HepG2 (cell line): ENCODE results near the gene TTC28. TPM values are rescaled to one million over a fixed set of nuclear protein-coding genes. Genes with fewer than 3 reads are reported as not detected.

ENCODE experiments used
- BHLHE40 ChIP-seq: IDR thresholded peaks from 2 replicates; pipeline ENCODE4 v1.6.1; 2011; ENCODE audit warnings: low read length, improper control_type of control experiment
- EEA1 ChIP-seq: sonication (generic); formaldehyde crosslinking; IDR thresholded peaks from 2 replicates; pipeline ENCODE4 v1.5.1; 2020; ENCODE audit warnings: mild to moderate bottlenecking, missing genetic modification reagents, borderline replicate concordance
- HINFP ChIP-seq: sonication (generic); formaldehyde crosslinking; IDR thresholded peaks from 2 replicates; pipeline ENCODE4 v1.4.0; 2020; ENCODE audit warnings: low read depth, mild to moderate bottlenecking, missing genetic modification reagents
- polyA plus RNA-seq, 8 experiments: library from polyadenylated mRNA; depleted of rRNA in 3 of 8; stranded (reverse) in 7 of 8; unstranded in 1 of 8; fragments of >200 nt; fragmentation: Illumina TruSeq in 4 of 8; extraction: Trizol in 4 of 8; gene quantifications; 2 replicates each; pipeline versions ENCODE4 v1.2.1 to v1.2.3, GENCODE V29; 2011 to 2016; ENCODE audit warnings: low read depth in 4 of 8, missing spikeins in 1 of 8, mixed read lengths in 1 of 8; ENCODE audit not compliant: insufficient read depth in 1 of 8
- total RNA-seq, 5 experiments: library from RNA; depleted of rRNA; stranded (reverse); fragments of >200 nt; fragmentation: Illumina TruSeq; extraction: Trizol; gene quantifications; 2 replicates each; pipeline ENCODE4 v1.2.3, GENCODE V29; 2016; ENCODE audit warnings: low read depth in 1 of 5
- TF ChIP-seq, protein P1 (sequence below): sonication (generic); formaldehyde crosslinking; IDR thresholded peaks from 2 replicates; pipeline ENCODE4 v1.5.1; 2020; ENCODE audit warnings: mild to moderate bottlenecking, missing genetic modification reagents, borderline replicate concordance
- TF ChIP-seq, protein P2 (sequence below): sonication (generic); formaldehyde crosslinking; IDR thresholded peaks from 2 replicates; pipeline ENCODE4 v1.4.0; 2020; ENCODE audit warnings: missing genetic modification reagents
- TF ChIP-seq, protein P3 (sequence below): sonication (generic); formaldehyde crosslinking; IDR thresholded peaks from 2 replicates; pipeline ENCODE4 v1.4.0; 2020; ENCODE audit warnings: mild to moderate bottlenecking, missing genetic modification reagents

TTC28 gene
- total and polyA plus RNA-seq, 2 of the 13 experiments (the other 11 are each of a cell fraction or from before 2014, with no cell fraction given), result 4.2 to 13.1 TPM

DNA sequence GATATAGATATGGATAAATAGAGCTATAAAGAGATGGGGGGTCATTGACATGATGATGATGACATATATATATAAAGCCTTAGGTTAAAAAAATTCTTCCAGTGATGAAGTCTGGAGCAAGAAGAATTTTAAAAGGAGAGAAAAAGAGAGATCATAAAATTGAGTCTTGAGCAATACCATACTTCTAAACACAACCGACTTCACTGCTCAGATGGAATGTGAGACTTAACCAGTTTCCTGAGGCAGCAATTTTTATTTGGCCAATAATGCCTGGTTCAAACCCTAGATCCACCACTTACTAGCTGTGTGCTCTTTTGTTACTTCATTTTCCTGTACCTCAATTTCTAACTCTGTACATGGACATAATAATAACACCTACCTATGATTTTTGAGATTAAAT, 229.5 kb downstream of the TTC28 start (continued):
- TF ChIP-seq, protein P1, sequence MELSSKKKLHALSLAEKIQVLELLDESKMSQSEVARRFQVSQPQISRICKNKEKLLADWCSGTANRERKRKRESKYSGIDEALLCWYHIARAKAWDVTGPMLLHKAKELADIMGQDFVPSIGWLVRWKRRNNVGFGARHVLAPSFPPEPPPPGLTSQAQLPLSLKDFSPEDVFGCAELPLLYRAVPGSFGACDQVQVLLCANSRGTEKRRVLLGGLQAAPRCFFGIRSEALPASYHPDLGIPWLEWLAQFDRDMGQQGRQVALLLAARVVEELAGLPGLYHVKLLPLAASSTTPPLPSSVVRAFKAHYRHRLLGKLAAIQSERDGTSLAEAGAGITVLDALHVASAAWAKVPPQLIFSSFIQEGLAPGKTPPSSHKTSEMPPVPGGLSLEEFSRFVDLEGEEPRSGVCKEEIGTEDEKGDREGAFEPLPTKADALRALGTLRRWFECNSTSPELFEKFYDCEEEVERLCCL (CRISPR knock-in tag), result no peak
- TF ChIP-seq, protein P2, sequence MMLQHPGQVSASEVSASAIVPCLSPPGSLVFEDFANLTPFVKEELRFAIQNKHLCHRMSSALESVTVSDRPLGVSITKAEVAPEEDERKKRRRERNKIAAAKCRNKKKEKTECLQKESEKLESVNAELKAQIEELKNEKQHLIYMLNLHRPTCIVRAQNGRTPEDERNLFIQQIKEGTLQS (CRISPR knock-in tag), result no peak
- no peak for TF ChIP-seq EEA1
- TF ChIP-seq HINFP, result no peak
- TF ChIP-seq, protein P3, sequence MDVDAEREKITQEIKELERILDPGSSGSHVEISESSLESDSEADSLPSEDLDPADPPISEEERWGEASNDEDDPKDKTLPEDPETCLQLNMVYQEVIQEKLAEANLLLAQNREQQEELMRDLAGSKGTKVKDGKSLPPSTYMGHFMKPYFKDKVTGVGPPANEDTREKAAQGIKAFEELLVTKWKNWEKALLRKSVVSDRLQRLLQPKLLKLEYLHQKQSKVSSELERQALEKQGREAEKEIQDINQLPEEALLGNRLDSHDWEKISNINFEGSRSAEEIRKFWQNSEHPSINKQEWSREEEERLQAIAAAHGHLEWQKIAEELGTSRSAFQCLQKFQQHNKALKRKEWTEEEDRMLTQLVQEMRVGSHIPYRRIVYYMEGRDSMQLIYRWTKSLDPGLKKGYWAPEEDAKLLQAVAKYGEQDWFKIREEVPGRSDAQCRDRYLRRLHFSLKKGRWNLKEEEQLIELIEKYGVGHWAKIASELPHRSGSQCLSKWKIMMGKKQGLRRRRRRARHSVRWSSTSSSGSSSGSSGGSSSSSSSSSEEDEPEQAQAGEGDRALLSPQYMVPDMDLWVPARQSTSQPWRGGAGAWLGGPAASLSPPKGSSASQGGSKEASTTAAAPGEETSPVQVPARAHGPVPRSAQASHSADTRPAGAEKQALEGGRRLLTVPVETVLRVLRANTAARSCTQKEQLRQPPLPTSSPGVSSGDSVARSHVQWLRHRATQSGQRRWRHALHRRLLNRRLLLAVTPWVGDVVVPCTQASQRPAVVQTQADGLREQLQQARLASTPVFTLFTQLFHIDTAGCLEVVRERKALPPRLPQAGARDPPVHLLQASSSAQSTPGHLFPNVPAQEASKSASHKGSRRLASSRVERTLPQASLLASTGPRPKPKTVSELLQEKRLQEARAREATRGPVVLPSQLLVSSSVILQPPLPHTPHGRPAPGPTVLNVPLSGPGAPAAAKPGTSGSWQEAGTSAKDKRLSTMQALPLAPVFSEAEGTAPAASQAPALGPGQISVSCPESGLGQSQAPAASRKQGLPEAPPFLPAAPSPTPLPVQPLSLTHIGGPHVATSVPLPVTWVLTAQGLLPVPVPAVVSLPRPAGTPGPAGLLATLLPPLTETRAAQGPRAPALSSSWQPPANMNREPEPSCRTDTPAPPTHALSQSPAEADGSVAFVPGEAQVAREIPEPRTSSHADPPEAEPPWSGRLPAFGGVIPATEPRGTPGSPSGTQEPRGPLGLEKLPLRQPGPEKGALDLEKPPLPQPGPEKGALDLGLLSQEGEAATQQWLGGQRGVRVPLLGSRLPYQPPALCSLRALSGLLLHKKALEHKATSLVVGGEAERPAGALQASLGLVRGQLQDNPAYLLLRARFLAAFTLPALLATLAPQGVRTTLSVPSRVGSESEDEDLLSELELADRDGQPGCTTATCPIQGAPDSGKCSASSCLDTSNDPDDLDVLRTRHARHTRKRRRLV, result no peak
- no peak for TF ChIP-seq BHLHE40
